SK-N-SH (cell line): Measurements from ENCODE around the gene UNC79. TPM values are rescaled to one million over a fixed set of nuclear protein-coding genes. Genes with fewer than 3 reads are reported as not detected.

Experiments used
- CTCF ChIA-PET: fragments of 300-600, 350-600 bp; formaldehyde crosslinking; extraction: SDS; loops from one replicate; lab custom pipeline; 2021; lab: Yijun Ruan, JAX
- POLR2A ChIA-PET: fragments of 350-600 bp; sonication (Branson Sonifier 250); formaldehyde crosslinking; extraction: SDS; loops from one replicate; lab custom pipeline; 2020; ENCODE audit warnings: antibody characterized with exemption, inconsistent platforms; lab: Yijun Ruan, JAX
- DNase-seq: peaks from one replicate; pipeline ENCODE4 v3.0.0; 2012
- H2AFZ ChIP-seq: fragments of 200-600 bp; sonication (generic); 2 replicates; pipeline ENCODE4 v1.8.1; 2016; ENCODE audit warnings: antibody characterized with exemption, mild to moderate bottlenecking, low read depth
- H3F3A ChIP-seq: fragments of 200-600 bp; sonication (generic); replicated peaks from 2 replicates; pipeline ENCODE3; 2016; ENCODE audit warnings: antibody characterized with exemption, mild to moderate bottlenecking; ENCODE audit not compliant: insufficient read depth
- H3K27ac ChIP-seq, 2 experiments: fragments of 200-500 bp in 1 of 2; fragments of 200-600 bp in 1 of 2; sonication (Bioruptor generic) in 1 of 2; sonication (generic), shearing (Covaris generic) in 1 of 2; 2 replicates each; pipeline versions ENCODE4 v1.5.1 to v1.6.1; 2014 to 2016; ENCODE audit warnings: low read depth in 2 of 2, inconsistent platforms in 1 of 2, low read length in 1 of 2, mild to moderate bottlenecking in 1 of 2, mixed read lengths in 1 of 2
- H3K27me3 ChIP-seq: fragments of 200-600 bp; sonication (generic), shearing (Covaris generic); 2 replicates; pipeline ENCODE4 v1.6.1; 2016; ENCODE audit warnings: mixed run types; ENCODE audit not compliant: insufficient read depth
- H3K36me3 ChIP-seq, 2 experiments: fragments of 200-500 bp in 1 of 2; fragments of 200-600 bp in 1 of 2; sonication (Bioruptor generic) in 1 of 2; sonication (generic) in 1 of 2; replicated peaks in 1 of 2; 2 replicates each; pipeline versions ENCODE3 to v1.5.1; 2014 to 2016; ENCODE audit warnings: low read length in 1 of 2, mild to moderate bottlenecking in 1 of 2; ENCODE audit not compliant: insufficient read depth in 2 of 2, control insufficient read depth in 1 of 2
- H3K4me1 ChIP-seq, 2 experiments: fragments of 200-500 bp in 1 of 2; fragments of 200-600 bp in 1 of 2; sonication (Bioruptor generic) in 1 of 2; sonication (generic), shearing (Covaris generic) in 1 of 2; 2 replicates each; pipeline versions ENCODE4 v1.5.1 to v1.6.1; 2014 to 2016; ENCODE audit warnings: low read depth in 1 of 2, low read length in 1 of 2, mixed run types in 1 of 2; ENCODE audit not compliant: insufficient read depth in 2 of 2, control insufficient read depth in 1 of 2
- H3K4me2 ChIP-seq: fragments of 200-600 bp; sonication (generic), shearing (Covaris generic); 2 replicates; pipeline ENCODE4 v1.6.1; 2017; ENCODE audit warnings: mixed run types
- H3K4me3 ChIP-seq, 2 experiments: fragments of 200-500 bp in 1 of 2; fragments of 200-600 bp in 1 of 2; sonication (Bioruptor generic) in 1 of 2; sonication (generic), shearing (Covaris generic) in 1 of 2; 2 replicates each; pipeline versions ENCODE4 v1.5.1 to v1.8.1; 2014 to 2016; ENCODE audit warnings: low read depth in 2 of 2, inconsistent platforms in 1 of 2, low read length in 1 of 2, mild to moderate bottlenecking in 1 of 2, mixed read lengths in 1 of 2, moderate library complexity in 1 of 2
- H3K79me2 ChIP-seq: fragments of 200-600 bp; sonication (generic); 2 replicates; pipeline ENCODE4 v1.8.1; 2017; ENCODE audit warnings: mild to moderate bottlenecking; ENCODE audit not compliant: insufficient read depth
- H3K9ac ChIP-seq: fragments of 200-600 bp; sonication (generic); 2 replicates; pipeline ENCODE4 v1.6.1; 2017; ENCODE audit warnings: mixed run types
- H3K9me2 ChIP-seq: fragments of 200-600 bp; sonication (generic); 2 replicates; pipeline ENCODE4 v1.6.1; 2017; ENCODE audit warnings: mixed run types
- H3K9me3 ChIP-seq: fragments of 200-600 bp; sonication (generic); 2 replicates; pipeline ENCODE4 v1.6.1; 2017; ENCODE audit warnings: mixed run types, mild to moderate bottlenecking, moderate library complexity
- H4K20me1 ChIP-seq: fragments of 200-600 bp; sonication (generic); 2 replicates; pipeline ENCODE4 v1.6.1; 2017; ENCODE audit warnings: mild to moderate bottlenecking, mixed run types; ENCODE audit not compliant: insufficient read depth
- ELF1 ChIP-seq: IDR thresholded peaks from 2 replicates; pipeline ENCODE4 v1.4.0; 2012
- EP300 ChIP-seq, 2 experiments: IDR thresholded peaks; 2 replicates each; pipeline versions ENCODE4 v1.4.0 to v1.6.1; 2012; ENCODE audit warnings: borderline replicate concordance in 1 of 2, low read depth in 1 of 2, low read length in 1 of 2
- EZH2phosphoT487 ChIP-seq: fragments of 200-600 bp; sonication (generic); IDR thresholded peaks from 2 replicates; pipeline ENCODE4 v1.6.1; 2017; ENCODE audit warnings: low read depth, mixed run types, mild to moderate bottlenecking, antibody characterized with exemption, moderate library complexity, borderline replicate concordance
- FOXJ3 ChIP-seq: sonication (generic); formaldehyde crosslinking; IDR thresholded peaks from 2 replicates; pipeline ENCODE4 v1.5.1; 2020; ENCODE audit warnings: mild to moderate bottlenecking, missing genetic modification reagents
- FOXM1 ChIP-seq: IDR thresholded peaks from 2 replicates; pipeline ENCODE4 v1.4.0; 2012; ENCODE audit warnings: low read depth, mild to moderate bottlenecking
- GATA2 ChIP-seq: sonication (generic); formaldehyde crosslinking; IDR thresholded peaks from 2 replicates; pipeline ENCODE4 v1.5.0; 2020; ENCODE audit warnings: mild to moderate bottlenecking, missing genetic modification reagents
- IRF3 ChIP-seq: fragments of 150-350 bp; IDR thresholded peaks from 2 replicates; pipeline ENCODE4 v1.6.1; 2016; ENCODE audit warnings: mild to moderate bottlenecking, low read depth, low read length
- JUND ChIP-seq: IDR thresholded peaks from 2 replicates; pipeline ENCODE4 v1.4.0; 2012
- MXI1 ChIP-seq: IDR thresholded peaks from 2 replicates; pipeline ENCODE4 v1.6.1; 2012; ENCODE audit warnings: mild to moderate bottlenecking, low read depth, low read length, improper control_type of control experiment
- NRF1 ChIP-seq: IDR thresholded peaks from 2 replicates; pipeline ENCODE4 v1.6.1; 2012; ENCODE audit warnings: low read depth, mild to moderate bottlenecking, low read length
- POLR2AphosphoS5 ChIP-seq: IDR thresholded peaks from 2 replicates; pipeline ENCODE4 v1.6.1; 2012; ENCODE audit warnings: low read depth, low read length
- RAD21 ChIP-seq: IDR thresholded peaks from 2 replicates; pipeline ENCODE4 v1.6.1; 2012; ENCODE audit warnings: mild to moderate bottlenecking, low read length
- RFX5 ChIP-seq: IDR thresholded peaks from 2 replicates; pipeline ENCODE4 v1.6.1; 2012; ENCODE audit warnings: mild to moderate bottlenecking, improper control_type of control experiment, low read length
- SMC3 ChIP-seq: IDR thresholded peaks from 2 replicates; pipeline ENCODE4 v1.6.1; 2012; ENCODE audit warnings: low read depth, low read length, improper control_type of control experiment
- TAF1 ChIP-seq: IDR thresholded peaks from 2 replicates; pipeline ENCODE4 v1.6.1; 2012; ENCODE audit warnings: low read depth, mild to moderate bottlenecking, low read length, moderate library complexity, borderline replicate concordance
- TCF12 ChIP-seq: IDR thresholded peaks from 2 replicates; pipeline ENCODE4 v1.4.0; 2012
- TEAD4 ChIP-seq: IDR thresholded peaks from 2 replicates; pipeline ENCODE4 v1.4.0; 2012; ENCODE audit warnings: mild to moderate bottlenecking, borderline replicate concordance; ENCODE audit not compliant: insufficient read depth
- USF1 ChIP-seq: IDR thresholded peaks from 2 replicates; pipeline ENCODE4 v1.4.0; 2012; ENCODE audit warnings: low read depth, borderline replicate concordance
- WGBS: methylation state at CpG from one replicate; pipeline ENCODE4 v1.1.6; 2017; ENCODE audit warnings: low lambda C conversion rate; 5-methylcytosine and 5-hydroxymethylcytosine counted together
- polyA plus RNA-seq, 3 experiments: library from polyadenylated mRNA; depleted of rRNA; stranded (reverse); fragments of >200 nt; gene quantifications; 2 replicates each; pipeline ENCODE4 v1.2.3, GENCODE V29; 2012
- TF ChIP-seq, protein P1 (sequence below): fragments of 150-350 bp; IDR thresholded peaks from 2 replicates; pipeline ENCODE4 v1.6.1; 2017; ENCODE audit warnings: antibody characterized with exemption, low read length, low read depth, borderline replicate concordance

The UNC79 gene
- polyA plus RNA-seq, 1 of the 3 experiments (the other 2 are of a cell fraction): 0.10 TPM

- H3K9me3 ChIP-seq: no peaks in the 10 kb centered on the region
- CTCF ChIA-PET: interaction anchor here (0.6 to 2.9 kb wide), 9 partner anchors 141 to 485 kb away, joined by 3 to 20 read pairs (median 4); no protein-coding TSS in a partner anchor
- H3K4me2 ChIP-seq: no peak overlapping the region
- no peak overlapping the region for H3K4me3 ChIP-seq
- H2AFZ ChIP-seq: no peak overlapping the region
- WGBS: 35% methylated on average over 5 of the region's 5 CpGs
- peak; percentile 38 for DNase-seq
- no peak overlapping the region for H3K9ac ChIP-seq
- H3K9me2 ChIP-seq: no peaks in the 10 kb centered on the region
- no peaks in the 10 kb centered on the region for H4K20me1 ChIP-seq
- POLR2A ChIA-PET: interaction anchor here (0.6 kb wide), 1 partner anchor 139 kb away, joined by 3 read pairs; the partner anchor contains the start of gene PRIMA1
- no peaks in the 10 kb centered on the region for H3K36me3 ChIP-seq
- TF ChIP-seq GATA2 (CRISPR knock-in tag): no peak
- TF ChIP-seq RAD21: peak; percentile 72
- peak; percentile 40; the same call in 1 of the 2 replicates for TF ChIP-seq SMC3
- no peak for TF ChIP-seq TCF12
- H3K79me2 ChIP-seq: no peaks in the 10 kb centered on the region
- no peaks in the 10 kb centered on the region for H3K4me1 ChIP-seq
- H3K27me3 ChIP-seq: no peaks in the 10 kb centered on the region
- H3F3A ChIP-seq: no peaks in the 10 kb centered on the region
- no peak overlapping the region for H3K27ac ChIP-seq
Measured at GRCh38 chr14:93648440-93649168, 217.9 kb downstream of the UNC79 start.

- Histone ChIP-seq H3K4me3 (no peak overlapping the region), H3K79me2 (no peaks in the 10 kb centered on the region), H3K27ac (no peak overlapping the region), H3K27me3 (no peaks in the 10 kb centered on the region), H2AFZ (no peak overlapping the region), H3F3A (no peaks in the 10 kb centered on the region), H3K9me2 (no peaks in the 10 kb centered on the region), H3K9me3 (no peaks in the 10 kb centered on the region), H4K20me1 (no peaks in the 10 kb centered on the region), H3K9ac (no peak overlapping the region), H3K4me2 (no peak overlapping the region), H3K36me3 (no peaks in the 10 kb centered on the region), H3K4me1 (no peaks in the 10 kb centered on the region; a peak in 1 of 4 replicates)
- DNase-seq: no peak
- WGBS: 50% methylated on average over 5 of the region's 5 CpGs
- ChIA-PET POLR2A (interaction anchor here (0.6 to 1.3 kb wide), 3 partner anchors 134 to 248 kb away, joined by 3 to 4 read pairs (median 3); partner anchors contain the start of gene PRIMA1), CTCF (interaction anchor here (0.6 to 7.2 kb wide), 51 partner anchors 9 to 526 kb away, joined by 3 to 349 read pairs (median 5); partner anchors contain the start of gene PRIMA1)
- TF ChIP-seq EP300 (IDR thresholded peaks at IDR 0.05; ENCODE audit: borderline replicate concordance in 1 of 2, low read depth in 1 of 2, low read length in 1 of 2) (no peak), EZH2phosphoT487 (no peak), TEAD4 (no peak), RAD21 (no peak), TCF12 (no peak), TAF1 (no peak), POLR2AphosphoS5 (no peak), RFX5 (no peak), GATA2 (CRISPR knock-in tag) (no peak), MXI1 (no peak), NRF1 (no peak), USF1 (no peak), FOXM1 (no peak), ELF1 (no peak), FOXJ3 (CRISPR knock-in tag) (no peak), SMC3 (no peak), JUND (no peak), IRF3 (no peak)
- TF ChIP-seq, protein P1, sequence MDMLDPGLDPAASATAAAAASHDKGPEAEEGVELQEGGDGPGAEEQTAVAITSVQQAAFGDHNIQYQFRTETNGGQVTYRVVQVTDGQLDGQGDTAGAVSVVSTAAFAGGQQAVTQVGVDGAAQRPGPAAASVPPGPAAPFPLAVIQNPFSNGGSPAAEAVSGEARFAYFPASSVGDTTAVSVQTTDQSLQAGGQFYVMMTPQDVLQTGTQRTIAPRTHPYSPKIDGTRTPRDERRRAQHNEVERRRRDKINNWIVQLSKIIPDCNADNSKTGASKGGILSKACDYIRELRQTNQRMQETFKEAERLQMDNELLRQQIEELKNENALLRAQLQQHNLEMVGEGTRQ: no peak
Measured at GRCh38 chr14:93654599-93654998, 223.9 kb downstream of the UNC79 start.
